ENCODE data around the gene ZNF224. TPM values are rescaled to one million over a fixed set of nuclear protein-coding genes. Genes with fewer than 3 reads are reported as not detected.

Gene ZNF224
- total and polyA plus RNA-seq, 2 of the 13 experiments (the other 11 are each of a cell fraction or from before 2014, with no cell fraction given), result 13.0 to 16.1 TPM

DNA sequence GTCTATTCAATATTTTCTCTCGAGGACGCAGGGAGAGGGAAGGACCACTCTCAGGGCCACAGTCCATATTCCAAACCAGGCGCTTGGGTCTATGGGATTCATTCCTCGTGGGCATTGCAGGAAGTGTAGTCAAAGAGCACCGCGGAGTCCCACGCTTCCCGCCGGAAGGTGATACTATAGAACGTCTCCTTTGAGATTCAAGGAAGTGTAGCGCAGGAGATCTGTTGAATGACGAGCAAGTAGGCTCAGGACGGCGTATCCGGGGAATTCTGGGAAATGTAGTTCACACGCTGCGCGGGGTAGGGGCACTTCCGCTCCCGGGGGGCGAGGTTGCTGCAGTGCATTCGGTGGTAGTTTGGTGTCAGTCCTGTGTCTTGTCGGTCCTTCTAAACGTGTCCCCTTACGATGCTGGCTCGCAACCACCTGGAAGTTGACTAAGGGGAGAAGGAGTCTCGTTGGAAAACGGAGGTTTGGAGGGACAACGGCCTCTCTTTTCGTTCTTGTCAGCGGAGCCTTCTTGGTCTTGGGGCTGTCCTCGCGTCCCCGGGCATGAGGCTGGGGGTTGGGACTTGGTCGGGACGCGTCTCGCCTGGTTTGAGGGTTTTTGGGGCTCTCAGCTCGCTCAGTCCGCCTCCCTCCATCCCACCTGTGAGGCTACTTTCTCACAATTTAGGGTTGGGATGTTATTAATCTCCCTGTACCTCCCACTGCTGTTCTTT, 22.2 kb upstream of the ZNF224 start, which contains the start of gene ZNF284 (continued):
- TF ChIP-seq ZBTB26 (CRISPR knock-in tag; IDR thresholded peaks at IDR 0.05; ENCODE audit: borderline replicate concordance) (peak; percentile 71; the same call in 1 of the 2 replicates), HOXA9 (CRISPR knock-in tag; IDR thresholded peaks at IDR 0.05; ENCODE audit: borderline replicate concordance) (no peak), FUBP1 (CRISPR knock-in tag; IDR thresholded peaks at IDR 0.05; ENCODE audit: borderline replicate concordance) (no peak), POGZ (CRISPR knock-in tag; IDR thresholded peaks at IDR 0.05) (0 out of 2 replicates have a peak, but pooled peaks have one; percentile 38), ZNF382 (CRISPR knock-in tag; IDR thresholded peaks at IDR 0.05; ENCODE audit: borderline replicate concordance) (no peak), ARNTL (CRISPR knock-in tag; IDR thresholded peaks at IDR 0.05) (no peak), KMT2A (CRISPR knock-in tag; IDR thresholded peaks at IDR 0.05) (no peak), BATF2 (CRISPR knock-in tag; IDR thresholded peaks at IDR 0.05) (no peak), NFE2 (CRISPR knock-in tag; IDR thresholded peaks at IDR 0.05) (no peak), ZSCAN31 (CRISPR knock-in tag; IDR thresholded peaks at IDR 0.05; ENCODE audit: low read depth) (no peak), ZSCAN22 (CRISPR knock-in tag; IDR thresholded peaks at IDR 0.05) (no peak), ZNF224 (CRISPR knock-in tag; IDR thresholded peaks at IDR 0.05) (no peak), ELF3 (CRISPR knock-in tag; IDR thresholded peaks at IDR 0.05) (peak; percentile 97), HOXA5 (CRISPR knock-in tag; IDR thresholded peaks at IDR 0.05) (peak; percentile 56; the same call in 1 of the 2 replicates)
- TF ChIP-seq, protein P1, sequence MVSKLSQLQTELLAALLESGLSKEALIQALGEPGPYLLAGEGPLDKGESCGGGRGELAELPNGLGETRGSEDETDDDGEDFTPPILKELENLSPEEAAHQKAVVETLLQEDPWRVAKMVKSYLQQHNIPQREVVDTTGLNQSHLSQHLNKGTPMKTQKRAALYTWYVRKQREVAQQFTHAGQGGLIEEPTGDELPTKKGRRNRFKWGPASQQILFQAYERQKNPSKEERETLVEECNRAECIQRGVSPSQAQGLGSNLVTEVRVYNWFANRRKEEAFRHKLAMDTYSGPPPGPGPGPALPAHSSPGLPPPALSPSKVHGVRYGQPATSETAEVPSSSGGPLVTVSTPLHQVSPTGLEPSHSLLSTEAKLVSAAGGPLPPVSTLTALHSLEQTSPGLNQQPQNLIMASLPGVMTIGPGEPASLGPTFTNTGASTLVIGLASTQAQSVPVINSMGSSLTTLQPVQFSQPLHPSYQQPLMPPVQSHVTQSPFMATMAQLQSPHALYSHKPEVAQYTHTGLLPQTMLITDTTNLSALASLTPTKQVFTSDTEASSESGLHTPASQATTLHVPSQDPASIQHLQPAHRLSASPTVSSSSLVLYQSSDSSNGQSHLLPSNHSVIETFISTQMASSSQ (IDR thresholded peaks at IDR 0.05; ENCODE audit: low read depth), result no peak
- TF ChIP-seq, protein P1 (CRISPR knock-in tag; IDR thresholded peaks at IDR 0.05; ENCODE audit: borderline replicate concordance), result no peak
- TF ChIP-seq, protein P2, sequence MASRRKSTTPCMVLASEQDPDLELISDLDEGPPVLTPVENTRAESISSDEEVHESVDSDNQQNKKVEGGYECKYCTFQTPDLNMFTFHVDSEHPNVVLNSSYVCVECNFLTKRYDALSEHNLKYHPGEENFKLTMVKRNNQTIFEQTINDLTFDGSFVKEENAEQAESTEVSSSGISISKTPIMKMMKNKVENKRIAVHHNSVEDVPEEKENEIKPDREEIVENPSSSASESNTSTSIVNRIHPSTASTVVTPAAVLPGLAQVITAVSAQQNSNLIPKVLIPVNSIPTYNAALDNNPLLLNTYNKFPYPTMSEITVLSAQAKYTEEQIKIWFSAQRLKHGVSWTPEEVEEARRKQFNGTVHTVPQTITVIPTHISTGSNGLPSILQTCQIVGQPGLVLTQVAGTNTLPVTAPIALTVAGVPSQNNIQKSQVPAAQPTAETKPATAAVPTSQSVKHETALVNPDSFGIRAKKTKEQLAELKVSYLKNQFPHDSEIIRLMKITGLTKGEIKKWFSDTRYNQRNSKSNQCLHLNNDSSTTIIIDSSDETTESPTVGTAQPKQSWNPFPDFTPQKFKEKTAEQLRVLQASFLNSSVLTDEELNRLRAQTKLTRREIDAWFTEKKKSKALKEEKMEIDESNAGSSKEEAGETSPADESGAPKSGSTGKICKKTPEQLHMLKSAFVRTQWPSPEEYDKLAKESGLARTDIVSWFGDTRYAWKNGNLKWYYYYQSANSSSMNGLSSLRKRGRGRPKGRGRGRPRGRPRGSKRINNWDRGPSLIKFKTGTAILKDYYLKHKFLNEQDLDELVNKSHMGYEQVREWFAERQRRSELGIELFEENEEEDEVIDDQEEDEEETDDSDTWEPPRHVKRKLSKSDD (CRISPR knock-in tag; IDR thresholded peaks at IDR 0.05; ENCODE audit: low read depth), result no peak

All from HepG2 (cell line).